Measurements from ENCODE around the gene CFAP410. TPM values are rescaled to one million over a fixed set of nuclear protein-coding genes. Genes with fewer than 3 reads are reported as not detected.

Gene CFAP410
- total and polyA plus RNA-seq, 2 of the 13 experiments (the other 11 are each of a cell fraction or from before 2014, with no cell fraction given): 8.0 to 20.1 TPM

- TF ChIP-seq SMAD3 (CRISPR knock-in tag; IDR thresholded peaks at IDR 0.05) (0 out of 2 replicates have a peak, but pooled peaks have one; percentile 27), AGO1 (IDR thresholded peaks at IDR 0.05; ENCODE audit: low read depth, low read length, poor library complexity, severe bottlenecking) (no peak), ZNF563 (CRISPR knock-in tag; IDR thresholded peaks at IDR 0.05) (no peak), YEATS4 (CRISPR knock-in tag; IDR thresholded peaks at IDR 0.05; ENCODE audit: borderline replicate concordance) (peak; percentile 44; the same call in 1 of the 2 replicates), CREB1 (IDR thresholded peaks at IDR 0.05) (no peak), CREB1 (CRISPR knock-in tag; IDR thresholded peaks at IDR 0.05) (no peak), ZBTB46 (CRISPR knock-in tag; IDR thresholded peaks at IDR 0.05; ENCODE audit: borderline replicate concordance) (no peak), ZNF264 (CRISPR knock-in tag; IDR thresholded peaks at IDR 0.05) (no peak), SNAPC5 (CRISPR knock-in tag; IDR thresholded peaks at IDR 0.05; ENCODE audit: borderline replicate concordance) (no peak), MXD3 (CRISPR knock-in tag; IDR thresholded peaks at IDR 0.05) (no peak), ZNF782 (CRISPR knock-in tag; IDR thresholded peaks at IDR 0.05; ENCODE audit: borderline replicate concordance) (no peak), RAD51 (IDR thresholded peaks at IDR 0.05; ENCODE audit: borderline replicate concordance) (no peak), SALL1 (CRISPR knock-in tag; IDR thresholded peaks at IDR 0.05) (peak; percentile 80), MXI1 (IDR thresholded peaks at IDR 0.05; ENCODE audit: borderline replicate concordance, low read depth, low read length) (peak; percentile 65; the same call in 1 of the 3 replicates), ZNF572 (CRISPR knock-in tag; IDR thresholded peaks at IDR 0.05) (no peak), U2AF2 (IDR thresholded peaks at IDR 0.05; ENCODE audit: low read depth, low read length) (no peak), PTBP1 (IDR thresholded peaks at IDR 0.05; ENCODE audit: low read depth, low read length, poor library complexity, severe bottlenecking) (no peak), HMG20A (CRISPR knock-in tag; IDR thresholded peaks at IDR 0.05; ENCODE audit: borderline replicate concordance) (no peak), FOXP4 (CRISPR knock-in tag; IDR thresholded peaks at IDR 0.05) (peak; percentile 56; the same call in 1 of the 2 replicates), ZSCAN25 (CRISPR knock-in tag; IDR thresholded peaks at IDR 0.05) (no peak), TSC22D2 (CRISPR knock-in tag; IDR thresholded peaks at IDR 0.05; ENCODE audit: borderline replicate concordance) (no peak), ZNF20 (CRISPR knock-in tag; IDR thresholded peaks at IDR 0.05) (no peak), ZNF207 (IDR thresholded peaks at IDR 0.05; ENCODE audit: borderline replicate concordance) (no peak), NKX3-1 (CRISPR knock-in tag; IDR thresholded peaks at IDR 0.05) (no peak), ZBTB38 (CRISPR knock-in tag; IDR thresholded peaks at IDR 0.05) (no peak), SCMH1 (CRISPR knock-in tag; IDR thresholded peaks at IDR 0.05; ENCODE audit: borderline replicate concordance) (no peak)
Measured at GRCh38 chr21:44303490-44303981, 35.7 kb downstream of the CFAP410 start (continued).
